ENCODE data around the gene DPH2. TPM values are rescaled to one million over a fixed set of nuclear protein-coding genes. Genes with fewer than 3 reads are reported as not detected.

The DPH2 gene
- total and polyA plus RNA-seq, 7 donors: 10.7 to 37.2 (median 12.1) TPM

DNA sequence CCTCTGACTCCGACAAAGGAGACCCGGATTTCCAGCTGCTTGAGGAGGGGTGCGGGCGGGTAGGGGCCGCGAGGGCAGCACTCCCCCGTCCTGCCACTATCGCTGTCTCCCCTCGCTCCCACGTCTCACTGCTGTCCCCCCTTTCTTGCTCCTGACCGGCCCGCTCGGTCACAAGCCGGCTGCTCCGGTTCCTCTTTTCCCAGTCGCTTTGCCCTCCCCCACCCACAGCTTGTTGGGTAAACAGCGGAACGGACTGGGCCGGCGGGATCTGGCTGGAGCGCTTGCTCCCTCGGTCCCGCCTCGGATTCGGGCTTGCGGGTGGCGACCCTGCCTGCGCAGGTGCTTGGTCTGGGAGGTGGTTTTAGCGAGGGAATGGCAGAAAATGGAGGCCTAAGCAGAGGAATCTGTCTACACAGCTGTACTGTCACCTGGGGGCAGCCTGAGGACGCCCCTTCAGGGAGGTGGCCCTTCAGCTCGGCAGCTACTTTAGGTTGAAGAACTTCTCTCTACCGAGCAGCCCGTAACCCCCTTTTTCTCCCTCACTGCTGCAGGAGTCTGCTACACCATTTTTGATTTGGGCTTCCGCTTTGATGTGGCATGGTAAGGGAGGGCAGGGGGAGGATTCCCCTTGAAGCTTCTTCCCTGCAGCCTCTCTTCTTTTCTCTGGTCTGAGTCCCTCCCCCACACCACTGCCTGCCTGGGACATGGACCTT lies 5.6 kb downstream of the DPH2 start:
- peak; percentile 85 for DNase-seq
- intact Hi-C loops (cut with DNase I): no loop called here
- WGBS, 2 donors: 1 to 2% methylated on average over 34 of the region's 34 CpGs
- peak overlapping the region; percentile 82 to 94 (median 90) for H3K4me3 ChIP-seq
- H3K9me3 ChIP-seq: no peaks in the 10 kb centered on the region
- peak overlapping the region; percentile 91 to 97 (median 96) for H3K27ac ChIP-seq
- no peaks in the 10 kb centered on the region for H3K27me3 ChIP-seq
- H3K4me1 ChIP-seq: peaks cover 0 to 70% (median 49%) of the 10 kb centered on the region in 4 donors
- TF ChIP-seq POLR2A (IDR thresholded peaks at IDR 0.05): no peak
- TF ChIP-seq POLR2AphosphoS5 (IDR thresholded peaks at IDR 0.05): no peak
- TF ChIP-seq, protein P1, sequence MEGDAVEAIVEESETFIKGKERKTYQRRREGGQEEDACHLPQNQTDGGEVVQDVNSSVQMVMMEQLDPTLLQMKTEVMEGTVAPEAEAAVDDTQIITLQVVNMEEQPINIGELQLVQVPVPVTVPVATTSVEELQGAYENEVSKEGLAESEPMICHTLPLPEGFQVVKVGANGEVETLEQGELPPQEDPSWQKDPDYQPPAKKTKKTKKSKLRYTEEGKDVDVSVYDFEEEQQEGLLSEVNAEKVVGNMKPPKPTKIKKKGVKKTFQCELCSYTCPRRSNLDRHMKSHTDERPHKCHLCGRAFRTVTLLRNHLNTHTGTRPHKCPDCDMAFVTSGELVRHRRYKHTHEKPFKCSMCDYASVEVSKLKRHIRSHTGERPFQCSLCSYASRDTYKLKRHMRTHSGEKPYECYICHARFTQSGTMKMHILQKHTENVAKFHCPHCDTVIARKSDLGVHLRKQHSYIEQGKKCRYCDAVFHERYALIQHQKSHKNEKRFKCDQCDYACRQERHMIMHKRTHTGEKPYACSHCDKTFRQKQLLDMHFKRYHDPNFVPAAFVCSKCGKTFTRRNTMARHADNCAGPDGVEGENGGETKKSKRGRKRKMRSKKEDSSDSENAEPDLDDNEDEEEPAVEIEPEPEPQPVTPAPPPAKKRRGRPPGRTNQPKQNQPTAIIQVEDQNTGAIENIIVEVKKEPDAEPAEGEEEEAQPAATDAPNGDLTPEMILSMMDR (IDR thresholded peaks at IDR 0.05): no peak
- no peak for TF ChIP-seq EP300 (IDR thresholded peaks at IDR 0.05)
- peaks cover 0 to 31% (median 18%) of the 10 kb centered on the region in 4 donors for H3K36me3 ChIP-seq

DNA sequence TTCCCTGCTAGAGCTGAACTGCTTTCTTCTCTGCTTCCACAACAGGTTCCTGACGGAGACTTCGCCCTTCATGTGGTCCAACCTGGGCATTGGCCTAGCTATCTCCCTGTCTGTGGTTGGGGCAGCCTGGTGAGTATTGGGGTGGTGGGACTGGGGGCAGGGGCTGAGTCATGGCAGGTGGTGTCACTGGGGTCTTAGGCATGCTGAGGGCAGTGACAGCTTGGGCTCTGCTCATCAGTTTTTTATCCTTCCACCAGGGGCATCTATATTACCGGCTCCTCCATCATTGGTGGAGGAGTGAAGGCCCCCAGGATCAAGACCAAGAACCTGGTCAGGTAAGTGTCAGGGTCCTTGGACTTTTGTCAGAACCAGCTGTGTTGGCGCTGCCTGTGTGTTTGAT lies 6.2 kb downstream of the DPH2 start:
- intact Hi-C loops (cut with DNase I): no loop called here
- H3K27ac ChIP-seq: peak overlapping the region in 3 of 4 donors; percentile 91 to 96 (median 96)
- 78 to 84% methylated on average over 4 of the region's 4 CpGs for WGBS, 2 donors

DNA sequence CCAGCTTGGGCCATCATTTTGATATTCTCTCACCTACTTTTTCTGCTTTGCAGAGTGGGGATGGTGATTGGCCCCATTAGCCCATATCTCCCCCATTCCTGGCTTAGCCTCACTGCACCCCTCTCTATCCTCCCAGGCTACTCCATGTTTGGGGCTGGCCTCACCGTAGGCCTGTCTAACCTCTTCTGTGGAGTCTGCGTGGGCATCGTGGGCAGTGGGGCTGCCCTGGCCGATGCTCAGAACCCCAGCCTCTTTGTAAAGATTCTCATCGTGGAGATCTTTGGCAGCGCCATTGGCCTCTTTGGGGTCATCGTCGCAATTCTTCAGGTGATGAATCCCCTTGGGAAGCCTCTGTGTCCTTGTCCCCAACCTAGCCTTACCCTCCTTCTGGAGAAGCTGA lies 7.1 kb downstream of the DPH2 start:
- TF ChIP-seq, protein P1 (IDR thresholded peaks at IDR 0.05): no peak
- no peak for TF ChIP-seq EP300 (IDR thresholded peaks at IDR 0.05)
- no peak for TF ChIP-seq POLR2AphosphoS5 (IDR thresholded peaks at IDR 0.05)
- no peak for TF ChIP-seq POLR2A (IDR thresholded peaks at IDR 0.05)
- no peaks in the 10 kb centered on the region for H3K27me3 ChIP-seq
- H3K36me3 ChIP-seq: peaks cover 0 to 31% (median 16%) of the 10 kb centered on the region in 4 donors
- no peak overlapping the region for H3K27ac ChIP-seq
- DNase-seq: no peak
- intact Hi-C loops (cut with DNase I): no loop called here
- H3K4me3 ChIP-seq: no peak overlapping the region
- 93 to 95% methylated on average over 8 of the region's 8 CpGs for WGBS, 2 donors
- peaks cover 0 to 63% (median 52%) of the 10 kb centered on the region in 4 donors for H3K4me1 ChIP-seq
- no peaks in the 10 kb centered on the region for H3K9me3 ChIP-seq

More for the DNA sequence above, 6.2 kb downstream of the DPH2 start:
- no peak for TF ChIP-seq POLR2AphosphoS5 (IDR thresholded peaks at IDR 0.05)
- TF ChIP-seq, protein P1 (IDR thresholded peaks at IDR 0.05): no peak
- TF ChIP-seq POLR2A (IDR thresholded peaks at IDR 0.05): no peak
- TF ChIP-seq EP300 (IDR thresholded peaks at IDR 0.05): no peak
- Histone ChIP-seq H3K9me3 (no peaks in the 10 kb centered on the region), H3K27me3 (no peaks in the 10 kb centered on the region), H3K36me3 (peaks cover 0 to 31% (median 18%) of the 10 kb centered on the region in 4 donors), H3K4me1 (peaks cover 0 to 70% (median 49%) of the 10 kb centered on the region in 4 donors), H3K4me3 (peak overlapping the region; percentile 82 to 94 (median 90))
- no peak for DNase-seq

DNA sequence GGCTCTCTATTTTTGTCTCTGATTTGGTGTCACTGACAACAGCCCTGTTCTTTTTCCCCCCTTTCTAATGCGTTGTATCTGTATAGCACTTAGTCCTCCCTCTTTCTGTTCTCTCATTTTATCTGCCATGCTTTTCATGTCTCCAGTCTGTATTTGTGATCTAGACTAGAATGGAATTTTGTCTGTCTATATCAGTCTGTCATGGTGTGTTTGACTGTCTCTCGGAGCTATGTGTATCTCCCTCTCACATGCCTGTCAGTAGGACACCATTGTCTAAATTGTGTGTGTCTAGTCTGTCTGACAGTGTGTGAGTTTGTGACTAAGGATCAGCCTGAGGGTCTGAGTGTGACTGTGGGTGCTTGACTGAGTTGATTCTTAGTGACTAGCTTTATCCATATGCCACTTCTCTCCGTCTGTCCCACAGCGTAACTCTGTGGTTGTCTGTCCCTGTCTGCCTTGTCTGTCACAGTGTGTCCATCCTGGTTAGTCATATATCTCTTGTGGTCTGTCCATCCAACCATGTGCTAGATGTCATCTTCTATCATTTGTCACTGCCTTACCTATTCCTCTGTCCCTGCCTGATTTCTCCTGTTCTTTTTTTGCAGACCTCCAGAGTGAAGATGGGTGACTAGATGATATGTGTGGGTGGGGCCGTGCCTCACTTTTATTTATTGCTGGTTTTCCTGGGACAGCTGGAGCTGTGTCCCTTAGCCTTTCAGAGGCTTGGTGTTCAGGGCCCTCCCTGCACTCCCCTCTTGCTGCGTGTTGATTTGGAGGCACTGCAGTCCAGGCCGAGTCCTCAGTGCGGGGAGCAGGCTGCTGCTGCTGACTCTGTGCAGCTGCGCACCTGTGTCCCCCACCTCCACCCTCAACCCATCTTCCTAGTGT lies 7.8 kb downstream of the DPH2 start:
- H3K27ac ChIP-seq: no peak overlapping the region
- H3K4me1 ChIP-seq: peaks cover 0 to 63% (median 52%) of the 10 kb centered on the region in 4 donors
- no peak for DNase-seq
- H3K36me3 ChIP-seq: peaks cover 0 to 24% (median 12%) of the 10 kb centered on the region in 4 donors
- no peaks in the 10 kb centered on the region for H3K27me3 ChIP-seq
- 90% methylated on average over 9 of the region's 9 CpGs for WGBS, 2 donors
- TF ChIP-seq EP300 (IDR thresholded peaks at IDR 0.05): no peak
- TF ChIP-seq POLR2AphosphoS5 (IDR thresholded peaks at IDR 0.05): no peak
- TF ChIP-seq POLR2A (IDR thresholded peaks at IDR 0.05): no peak
- TF ChIP-seq, protein P1 (IDR thresholded peaks at IDR 0.05): no peak
- intact Hi-C loops (cut with DNase I): no loop called here
- no peaks in the 10 kb centered on the region for H3K9me3 ChIP-seq
- H3K4me3 ChIP-seq: no peak overlapping the region

Data from sigmoid colon (tissue), 7 donors.